ENCODE measurements around the gene MEDAG. TPM values are rescaled to one million over a fixed set of nuclear protein-coding genes. Genes with fewer than 3 reads are reported as not detected.

MEDAG gene
- total and polyA plus RNA-seq, 8 donors, result 0.89 to 57.9 (median 7.5) TPM

DNA sequence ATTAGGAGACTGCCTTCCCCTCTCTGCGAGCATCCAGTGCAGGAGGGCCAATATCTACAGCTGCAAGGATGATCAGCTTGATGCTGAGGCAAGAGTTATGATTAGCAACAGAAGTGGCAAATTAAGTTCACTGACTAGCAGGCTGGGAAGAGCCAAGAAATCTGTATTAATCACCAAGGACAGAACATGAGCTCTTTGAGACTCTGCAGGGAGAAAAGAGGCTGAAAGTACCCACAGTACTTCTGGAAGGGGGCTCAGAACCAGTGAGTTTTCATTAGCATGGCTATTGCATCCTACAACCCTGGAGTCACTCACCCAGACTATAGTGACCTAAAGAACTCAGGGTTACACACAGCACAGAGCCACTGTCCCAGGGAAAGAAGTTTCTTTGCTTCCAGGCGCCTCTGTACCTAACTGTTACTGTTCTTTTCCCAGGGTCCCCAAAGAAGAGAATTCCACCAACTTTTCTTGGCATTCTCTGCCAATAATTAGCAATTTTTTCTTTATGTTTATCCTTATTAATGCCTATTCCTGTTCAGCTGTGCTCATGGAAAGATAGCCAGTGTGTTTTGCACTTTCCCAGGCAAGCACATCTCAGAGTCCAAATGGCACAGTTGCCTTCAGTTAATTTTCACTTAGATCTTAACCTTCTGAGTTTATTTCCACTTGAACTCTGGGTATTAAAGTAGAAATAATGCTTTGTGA, 25.8 kb upstream of the MEDAG start:
- WGBS, 5 donors, result 81 to 94% (median 88%) methylated on average over 2 of the region's 2 CpGs
- TF ChIP-seq POLR2AphosphoS5 (IDR thresholded peaks at IDR 0.05) (peak in 1 of 3 donors; percentile 13), EP300 (IDR thresholded peaks at IDR 0.05) (no peak)
- TF ChIP-seq, protein P1, sequence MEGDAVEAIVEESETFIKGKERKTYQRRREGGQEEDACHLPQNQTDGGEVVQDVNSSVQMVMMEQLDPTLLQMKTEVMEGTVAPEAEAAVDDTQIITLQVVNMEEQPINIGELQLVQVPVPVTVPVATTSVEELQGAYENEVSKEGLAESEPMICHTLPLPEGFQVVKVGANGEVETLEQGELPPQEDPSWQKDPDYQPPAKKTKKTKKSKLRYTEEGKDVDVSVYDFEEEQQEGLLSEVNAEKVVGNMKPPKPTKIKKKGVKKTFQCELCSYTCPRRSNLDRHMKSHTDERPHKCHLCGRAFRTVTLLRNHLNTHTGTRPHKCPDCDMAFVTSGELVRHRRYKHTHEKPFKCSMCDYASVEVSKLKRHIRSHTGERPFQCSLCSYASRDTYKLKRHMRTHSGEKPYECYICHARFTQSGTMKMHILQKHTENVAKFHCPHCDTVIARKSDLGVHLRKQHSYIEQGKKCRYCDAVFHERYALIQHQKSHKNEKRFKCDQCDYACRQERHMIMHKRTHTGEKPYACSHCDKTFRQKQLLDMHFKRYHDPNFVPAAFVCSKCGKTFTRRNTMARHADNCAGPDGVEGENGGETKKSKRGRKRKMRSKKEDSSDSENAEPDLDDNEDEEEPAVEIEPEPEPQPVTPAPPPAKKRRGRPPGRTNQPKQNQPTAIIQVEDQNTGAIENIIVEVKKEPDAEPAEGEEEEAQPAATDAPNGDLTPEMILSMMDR (IDR thresholded peaks at IDR 0.05), result no peak
- peak overlapping the region; percentile 56 to 79 (median 72) for H3K27ac ChIP-seq

DNA sequence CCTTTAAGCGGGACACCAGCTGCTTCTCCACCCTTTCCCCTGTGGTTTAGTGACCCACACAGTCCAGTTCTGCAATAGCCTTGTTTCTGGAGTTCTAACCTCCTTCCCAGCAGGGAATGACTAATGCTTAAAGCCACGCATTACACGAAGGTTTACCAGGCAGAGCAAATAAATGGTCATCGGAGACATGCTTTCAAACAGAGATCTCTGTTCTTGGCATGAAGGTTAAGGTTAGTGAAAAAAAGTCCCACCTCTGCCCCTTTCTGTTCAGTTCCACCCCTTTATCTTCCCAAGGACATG, 25.3 kb upstream of the MEDAG start:
- TF ChIP-seq EP300 (IDR thresholded peaks at IDR 0.05) (peak; percentile 63), POLR2AphosphoS5 (IDR thresholded peaks at IDR 0.05) (peak; percentile 14 to 90 (median 56)), POLR2A (IDR thresholded peaks at IDR 0.05) (no peak)
- TF ChIP-seq, protein P1 (IDR thresholded peaks at IDR 0.05), result no peak
- WGBS, 5 donors, result 25 to 46% (median 35%) methylated on average over 4 of the region's 4 CpGs
- Histone ChIP-seq H3K4me1 (peaks cover 0 to 19% (median 8%) of the 10 kb centered on the region in 4 donors), H3K36me3 (no peaks in the 10 kb centered on the region), H3K4me3 (no peak overlapping the region), H3K9me3 (peaks cover 0 to 5% (median 2%) of the 10 kb centered on the region in 4 donors), H3K27ac (peak overlapping the region in 4 of 5 donors; percentile 72 to 83 (median 75)), H3K27me3 (no peaks in the 10 kb centered on the region)
- DNase-seq, result no peak
- intact Hi-C loops (cut with DNase I; ENCODE audit: low total_unique reads), result no loop called here

More for the DNA sequence above, 25.8 kb upstream of the MEDAG start:
- Histone ChIP-seq H3K27me3 (no peaks in the 10 kb centered on the region), H3K9me3 (peaks cover 0 to 5% (median 2%) of the 10 kb centered on the region in 4 donors), H3K36me3 (no peaks in the 10 kb centered on the region), H3K4me1 (peaks cover 0 to 19% (median 8%) of the 10 kb centered on the region in 4 donors), H3K4me3 (no peak overlapping the region)
- DNase-seq, result no peak
- intact Hi-C loops (cut with DNase I; ENCODE audit: low total_unique reads), result no loop called here

DNA sequence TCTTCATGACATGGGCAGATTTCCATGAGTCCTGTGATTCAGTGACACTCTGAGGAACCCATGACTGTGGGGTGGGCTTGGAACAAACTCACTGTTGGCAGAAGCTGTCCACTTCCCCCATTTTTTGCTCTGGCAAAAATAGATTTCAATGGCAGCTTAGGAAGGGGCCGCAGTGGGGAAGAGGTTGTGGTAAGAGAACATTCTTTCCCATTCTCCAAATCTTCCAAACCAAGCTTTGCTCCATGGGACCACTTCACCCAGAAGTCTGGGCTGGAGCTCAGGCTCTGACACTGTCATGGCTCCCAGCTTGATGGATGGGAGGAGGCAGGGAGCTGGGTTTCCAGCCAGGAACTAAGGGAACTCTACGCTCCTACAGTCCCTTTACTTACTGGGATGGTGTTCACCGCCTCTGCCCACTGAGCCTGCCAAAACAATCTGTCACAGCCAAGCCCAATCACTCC, 24.9 kb upstream of the MEDAG start:
- DNase-seq, result no peak
- TF ChIP-seq EP300 (IDR thresholded peaks at IDR 0.05) (no peak), POLR2AphosphoS5 (IDR thresholded peaks at IDR 0.05) (peak in 1 of 3 donors; percentile 25)
- intact Hi-C loops (cut with DNase I; ENCODE audit: low total_unique reads), result no loop called here

DNA sequence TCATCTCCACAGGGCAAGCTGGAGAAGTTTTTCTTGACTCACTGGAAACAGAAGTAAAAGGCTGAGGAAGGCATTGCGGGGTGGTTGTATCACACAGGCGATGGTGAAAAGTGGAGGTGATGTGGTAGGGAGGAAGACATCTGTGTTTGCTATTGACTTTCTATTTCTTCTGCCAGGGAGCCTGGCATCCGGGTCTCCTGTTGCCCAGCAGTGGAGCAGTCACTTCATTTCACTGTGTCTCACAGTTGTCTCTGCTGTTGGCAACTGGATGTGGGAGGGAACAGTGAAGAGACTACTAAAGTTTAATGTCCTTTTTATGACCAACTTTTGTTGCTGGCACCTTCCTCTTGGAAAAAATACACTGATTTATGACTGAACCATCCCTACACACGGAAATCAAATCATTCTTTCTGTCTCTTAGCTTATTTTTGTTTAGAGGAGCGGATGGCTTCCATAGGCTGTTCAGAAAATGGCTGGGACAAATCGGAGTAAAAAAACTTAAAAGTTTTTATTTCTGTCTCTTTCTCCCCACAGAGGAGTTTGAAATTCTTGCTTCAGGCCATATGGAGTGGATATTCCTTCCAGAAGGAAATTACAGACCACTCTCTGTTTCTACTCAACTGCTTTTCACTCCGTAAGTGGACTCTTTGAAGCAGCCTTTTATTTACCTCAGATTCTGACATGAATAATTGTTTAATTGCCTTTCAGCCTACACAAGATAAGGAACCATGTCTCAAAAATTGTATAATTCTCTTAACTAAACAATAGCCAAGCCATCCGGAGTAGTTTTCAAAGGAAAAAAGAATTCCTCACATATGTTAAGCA, 23.8 kb upstream of the MEDAG start:
- Histone ChIP-seq H3K27me3 (no peaks in the 10 kb centered on the region), H3K27ac (peak overlapping the region in 3 of 5 donors; percentile 72 to 83 (median 78)), H3K36me3 (no peaks in the 10 kb centered on the region), H3K4me3 (no peak overlapping the region), H3K4me1 (peaks cover 0 to 19% (median 8%) of the 10 kb centered on the region in 4 donors), H3K9me3 (peaks cover 0 to 5% (median 2%) of the 10 kb centered on the region in 4 donors)
- TF ChIP-seq EP300 (IDR thresholded peaks at IDR 0.05) (no peak), POLR2A (IDR thresholded peaks at IDR 0.05) (no peak), POLR2AphosphoS5 (IDR thresholded peaks at IDR 0.05) (no peak)
- TF ChIP-seq, protein P1 (IDR thresholded peaks at IDR 0.05), result no peak
- intact Hi-C loops (cut with DNase I; ENCODE audit: low total_unique reads), result no loop called here
- DNase-seq, result peak in 1 of 2 donors; percentile 64
- WGBS, 5 donors, result 54 to 66% (median 59%) methylated on average over 8 of the region's 8 CpGs

More for the DNA sequence above, 24.9 kb upstream of the MEDAG start:
- peak overlapping the region in 4 of 5 donors; percentile 72 to 83 (median 75) for H3K27ac ChIP-seq
- H3K4me3 ChIP-seq, result no peak overlapping the region
- peaks cover 0 to 5% (median 2%) of the 10 kb centered on the region in 4 donors for H3K9me3 ChIP-seq
- WGBS, 5 donors, result 65 to 80% (median 70%) methylated on average over 3 of the region's 3 CpGs
- no peaks in the 10 kb centered on the region for H3K36me3 ChIP-seq
- peaks cover 0 to 19% (median 8%) of the 10 kb centered on the region in 4 donors for H3K4me1 ChIP-seq
- H3K27me3 ChIP-seq, result no peaks in the 10 kb centered on the region
